HepG2 (cell line): ENCODE data around the gene EARS2. TPM values are rescaled to one million over a fixed set of nuclear protein-coding genes. Genes with fewer than 3 reads are reported as not detected.

ENCODE experiments used
- ATF1 ChIP-seq: IDR thresholded peaks from 2 replicates; pipeline ENCODE4 v1.6.1; 2016; ENCODE audit warnings: mild to moderate bottlenecking, control low read depth
- CENPX ChIP-seq: sonication (generic); formaldehyde crosslinking; IDR thresholded peaks from 2 replicates; pipeline ENCODE4 v1.9.0; 2021; ENCODE audit warnings: mild to moderate bottlenecking, missing genetic modification reagents, moderate library complexity
- HNRNPUL1 ChIP-seq: fragments of 200-400 bp; formaldehyde crosslinking; IDR thresholded peaks from 2 replicates; pipeline ENCODE4 v1.6.1; 2017; ENCODE audit warnings: low read depth, mild to moderate bottlenecking, low read length, moderate library complexity
- JUN ChIP-seq: sonication (generic); formaldehyde crosslinking; IDR thresholded peaks from 2 replicates; pipeline ENCODE4 v1.4.0; 2020; ENCODE audit warnings: mild to moderate bottlenecking, missing genetic modification reagents
- KDM4B ChIP-seq: sonication (generic); formaldehyde crosslinking; IDR thresholded peaks from 2 replicates; pipeline ENCODE4 v1.4.0; 2020; ENCODE audit warnings: missing genetic modification reagents
- MAFF ChIP-seq: IDR thresholded peaks from 2 replicates; pipeline ENCODE4 v1.6.1; 2011; ENCODE audit warnings: low read depth, low read length, improper control_type of control experiment
- MTF1 ChIP-seq: sonication (generic); formaldehyde crosslinking; IDR thresholded peaks from 2 replicates; pipeline ENCODE4 v1.5.0; 2020; ENCODE audit warnings: missing genetic modification reagents
- ONECUT2 ChIP-seq: sonication (generic); formaldehyde crosslinking; IDR thresholded peaks from 2 replicates; pipeline ENCODE4 v1.4.0; 2020; ENCODE audit warnings: missing genetic modification reagents
- PAX8 ChIP-seq: sonication (generic); formaldehyde crosslinking; IDR thresholded peaks from 2 replicates; pipeline ENCODE4 v1.8.0; 2022; ENCODE audit warnings: mild to moderate bottlenecking, missing genetic modification reagents, borderline replicate concordance
- RAD51 ChIP-seq: fragments of 450-650 bp; IDR thresholded peaks from 2 replicates; pipeline ENCODE4 v1.6.1; 2016; ENCODE audit warnings: borderline replicate concordance
- RARA ChIP-seq: IDR thresholded peaks from 2 replicates; pipeline ENCODE4 v1.6.1; 2016; ENCODE audit warnings: missing genetic modification reagents, missing compliant biosample characterization
- SALL2 ChIP-seq: sonication (generic); formaldehyde crosslinking; IDR thresholded peaks from 2 replicates; pipeline ENCODE4 v1.8.1; 2023; ENCODE audit warnings: mild to moderate bottlenecking, missing genetic modification reagents, inconsistent platforms
- TEAD2 ChIP-seq: sonication (generic); formaldehyde crosslinking; IDR thresholded peaks from 2 replicates; pipeline ENCODE4 v1.9.0; 2021; ENCODE audit warnings: missing genetic modification reagents
- ZNF251 ChIP-seq: sonication (generic); formaldehyde crosslinking; IDR thresholded peaks from 2 replicates; pipeline ENCODE4 v1.9.0; 2021; ENCODE audit warnings: mild to moderate bottlenecking, missing genetic modification reagents
- ZNF496 ChIP-seq: sonication (generic); formaldehyde crosslinking; IDR thresholded peaks from 2 replicates; pipeline ENCODE4 v1.8.1; 2023; ENCODE audit warnings: mild to moderate bottlenecking, moderate library complexity, missing genetic modification reagents; ENCODE audit not compliant: insufficient replicate concordance
- ZNF530 ChIP-seq: sonication (generic); formaldehyde crosslinking; IDR thresholded peaks from 2 replicates; pipeline ENCODE4 v1.5.0; 2020; ENCODE audit warnings: low read depth, mild to moderate bottlenecking, missing genetic modification reagents
- ZNF790 ChIP-seq: sonication (generic); formaldehyde crosslinking; IDR thresholded peaks from 2 replicates; pipeline ENCODE4 v1.8.0; 2022; ENCODE audit warnings: missing genetic modification reagents, mild to moderate bottlenecking, borderline replicate concordance
- ZNF883 ChIP-seq: sonication (generic); formaldehyde crosslinking; IDR thresholded peaks from 2 replicates; pipeline ENCODE4 v1.5.1; 2020; ENCODE audit warnings: mild to moderate bottlenecking, missing genetic modification reagents; ENCODE audit errors: not compliant biosample characterization
- polyA plus RNA-seq, 8 experiments: library from polyadenylated mRNA; depleted of rRNA in 3 of 8; stranded (reverse) in 7 of 8; unstranded in 1 of 8; fragments of >200 nt; fragmentation: Illumina TruSeq in 4 of 8; extraction: Trizol in 4 of 8; gene quantifications; 2 replicates each; pipeline versions ENCODE4 v1.2.1 to v1.2.3, GENCODE V29; 2011 to 2016; ENCODE audit warnings: low read depth in 4 of 8, missing spikeins in 1 of 8, mixed read lengths in 1 of 8; ENCODE audit not compliant: insufficient read depth in 1 of 8
- total RNA-seq, 5 experiments: library from RNA; depleted of rRNA; stranded (reverse); fragments of >200 nt; fragmentation: Illumina TruSeq; extraction: Trizol; gene quantifications; 2 replicates each; pipeline ENCODE4 v1.2.3, GENCODE V29; 2016; ENCODE audit warnings: low read depth in 1 of 5
- TF ChIP-seq, protein P1 (sequence below): sonication (generic); formaldehyde crosslinking; IDR thresholded peaks from 2 replicates; pipeline ENCODE4 v1.4.0; 2020; ENCODE audit warnings: missing genetic modification reagents
- TF ChIP-seq, protein P2 (sequence below): sonication (generic); formaldehyde crosslinking; IDR thresholded peaks from 2 replicates; pipeline ENCODE4 v1.5.0; 2020; ENCODE audit warnings: mild to moderate bottlenecking, missing genetic modification reagents, moderate library complexity
- TF ChIP-seq, protein P3 (sequence below): sonication (generic); formaldehyde crosslinking; conservative IDR thresholded peaks from 2 replicates; pipeline ENCODE4 v1.5.0; 2020; ENCODE audit warnings: missing genetic modification reagents
- TF ChIP-seq, protein P4 (sequence below): sonication (generic); formaldehyde crosslinking; IDR thresholded peaks from 2 replicates; pipeline ENCODE4 v1.8.0; 2022; ENCODE audit warnings: missing genetic modification reagents, mild to moderate bottlenecking, moderate library complexity, borderline replicate concordance
- TF ChIP-seq, protein P5 (sequence below): sonication (generic); formaldehyde crosslinking; IDR thresholded peaks from 2 replicates; pipeline ENCODE4 v1.8.1; 2023; ENCODE audit warnings: missing genetic modification reagents, inconsistent platforms, borderline replicate concordance

The EARS2 gene
- total and polyA plus RNA-seq, 2 of the 13 experiments (the other 11 are each of a cell fraction or from before 2014, with no cell fraction given), result 49.4 to 80.4 TPM

DNA sequence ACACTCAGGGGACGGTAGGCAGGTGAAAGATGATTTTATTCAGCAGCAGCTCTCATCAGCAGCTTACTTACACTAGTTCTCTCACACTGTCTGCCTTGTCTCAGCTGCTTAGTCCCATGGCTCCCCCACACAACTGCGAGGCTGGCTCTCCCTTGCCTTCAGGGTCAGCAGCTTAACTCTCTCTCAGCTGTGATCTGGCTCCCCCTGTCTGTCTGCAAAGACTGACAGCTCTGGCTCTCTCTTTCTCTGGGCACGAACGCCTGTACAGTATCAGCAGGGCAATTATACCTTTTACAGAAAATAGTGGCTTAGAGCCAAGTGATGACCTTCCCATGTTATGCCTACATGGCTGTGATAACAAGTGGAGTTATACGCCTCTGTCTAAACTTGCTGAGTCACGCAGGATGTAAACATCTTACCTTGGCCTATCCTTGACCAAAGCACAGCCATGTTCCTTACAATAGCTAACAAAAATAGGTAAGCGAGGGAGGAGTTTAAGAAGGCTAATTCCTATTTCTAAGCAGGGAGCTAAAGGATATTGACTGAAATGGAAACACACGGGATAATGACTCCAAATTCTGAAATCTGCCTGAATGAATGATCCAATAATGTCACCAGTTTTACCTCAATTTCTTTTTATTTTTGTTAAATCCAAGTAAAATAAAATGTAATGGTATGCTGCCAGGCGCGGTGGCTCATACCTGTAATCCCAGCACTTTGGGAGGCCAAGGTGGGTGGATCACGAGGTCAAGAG lies 40.0 kb upstream of the EARS2 start (continued):
- TF ChIP-seq KDM4B (CRISPR knock-in tag) (peak; percentile 68; the same call in 1 of the 2 replicates), ZNF251 (no peak), ZNF883 (CRISPR knock-in tag) (no peak), ONECUT2 (CRISPR knock-in tag) (0 out of 2 replicates have a peak, but pooled peaks have one; percentile 10), ATF1 (no peak), TEAD2 (CRISPR knock-in tag) (0 out of 2 replicates have a peak, but pooled peaks have one; percentile 34), CENPX (CRISPR knock-in tag) (no peak), RAD51 (no peak), JUN (CRISPR knock-in tag) (no peak), PAX8 (CRISPR knock-in tag) (no peak), SALL2 (CRISPR knock-in tag) (no peak), ZNF496 (CRISPR knock-in tag) (no peak), MAFF (no peak), ZNF790 (CRISPR knock-in tag) (no peak), HNRNPUL1 (no peak), MTF1 (CRISPR knock-in tag) (no peak), ZNF530 (0 out of 2 replicates have a peak, but pooled peaks have one; percentile 63), RARA (CRISPR knock-in tag) (no peak)
- TF ChIP-seq, protein P1, sequence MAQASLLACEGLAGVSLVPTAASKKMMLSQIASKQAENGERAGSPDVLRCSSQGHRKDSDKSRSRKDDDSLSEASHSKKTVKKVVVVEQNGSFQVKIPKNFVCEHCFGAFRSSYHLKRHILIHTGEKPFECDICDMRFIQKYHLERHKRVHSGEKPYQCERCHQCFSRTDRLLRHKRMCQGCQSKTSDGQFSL (CRISPR knock-in tag), result no peak; the same call in 1 of the 2 replicates
- TF ChIP-seq, protein P2, sequence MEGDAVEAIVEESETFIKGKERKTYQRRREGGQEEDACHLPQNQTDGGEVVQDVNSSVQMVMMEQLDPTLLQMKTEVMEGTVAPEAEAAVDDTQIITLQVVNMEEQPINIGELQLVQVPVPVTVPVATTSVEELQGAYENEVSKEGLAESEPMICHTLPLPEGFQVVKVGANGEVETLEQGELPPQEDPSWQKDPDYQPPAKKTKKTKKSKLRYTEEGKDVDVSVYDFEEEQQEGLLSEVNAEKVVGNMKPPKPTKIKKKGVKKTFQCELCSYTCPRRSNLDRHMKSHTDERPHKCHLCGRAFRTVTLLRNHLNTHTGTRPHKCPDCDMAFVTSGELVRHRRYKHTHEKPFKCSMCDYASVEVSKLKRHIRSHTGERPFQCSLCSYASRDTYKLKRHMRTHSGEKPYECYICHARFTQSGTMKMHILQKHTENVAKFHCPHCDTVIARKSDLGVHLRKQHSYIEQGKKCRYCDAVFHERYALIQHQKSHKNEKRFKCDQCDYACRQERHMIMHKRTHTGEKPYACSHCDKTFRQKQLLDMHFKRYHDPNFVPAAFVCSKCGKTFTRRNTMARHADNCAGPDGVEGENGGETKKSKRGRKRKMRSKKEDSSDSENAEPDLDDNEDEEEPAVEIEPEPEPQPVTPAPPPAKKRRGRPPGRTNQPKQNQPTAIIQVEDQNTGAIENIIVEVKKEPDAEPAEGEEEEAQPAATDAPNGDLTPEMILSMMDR (CRISPR knock-in tag), result peak; percentile 64
- TF ChIP-seq, protein P3, sequence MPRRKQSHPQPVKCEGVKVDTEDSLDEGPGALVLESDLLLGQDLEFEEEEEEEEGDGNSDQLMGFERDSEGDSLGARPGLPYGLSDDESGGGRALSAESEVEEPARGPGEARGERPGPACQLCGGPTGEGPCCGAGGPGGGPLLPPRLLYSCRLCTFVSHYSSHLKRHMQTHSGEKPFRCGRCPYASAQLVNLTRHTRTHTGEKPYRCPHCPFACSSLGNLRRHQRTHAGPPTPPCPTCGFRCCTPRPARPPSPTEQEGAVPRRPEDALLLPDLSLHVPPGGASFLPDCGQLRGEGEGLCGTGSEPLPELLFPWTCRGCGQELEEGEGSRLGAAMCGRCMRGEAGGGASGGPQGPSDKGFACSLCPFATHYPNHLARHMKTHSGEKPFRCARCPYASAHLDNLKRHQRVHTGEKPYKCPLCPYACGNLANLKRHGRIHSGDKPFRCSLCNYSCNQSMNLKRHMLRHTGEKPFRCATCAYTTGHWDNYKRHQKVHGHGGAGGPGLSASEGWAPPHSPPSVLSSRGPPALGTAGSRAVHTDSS (CRISPR knock-in tag), result no peak
- TF ChIP-seq, protein P4, sequence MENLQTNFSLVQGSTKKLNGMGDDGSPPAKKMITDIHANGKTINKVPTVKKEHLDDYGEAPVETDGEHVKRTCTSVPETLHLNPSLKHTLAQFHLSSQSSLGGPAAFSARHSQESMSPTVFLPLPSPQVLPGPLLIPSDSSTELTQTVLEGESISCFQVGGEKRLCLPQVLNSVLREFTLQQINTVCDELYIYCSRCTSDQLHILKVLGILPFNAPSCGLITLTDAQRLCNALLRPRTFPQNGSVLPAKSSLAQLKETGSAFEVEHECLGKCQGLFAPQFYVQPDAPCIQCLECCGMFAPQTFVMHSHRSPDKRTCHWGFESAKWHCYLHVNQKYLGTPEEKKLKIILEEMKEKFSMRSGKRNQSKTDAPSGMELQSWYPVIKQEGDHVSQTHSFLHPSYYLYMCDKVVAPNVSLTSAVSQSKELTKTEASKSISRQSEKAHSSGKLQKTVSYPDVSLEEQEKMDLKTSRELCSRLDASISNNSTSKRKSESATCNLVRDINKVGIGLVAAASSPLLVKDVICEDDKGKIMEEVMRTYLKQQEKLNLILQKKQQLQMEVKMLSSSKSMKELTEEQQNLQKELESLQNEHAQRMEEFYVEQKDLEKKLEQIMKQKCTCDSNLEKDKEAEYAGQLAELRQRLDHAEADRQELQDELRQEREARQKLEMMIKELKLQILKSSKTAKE, result no peak
- TF ChIP-seq, protein P5, sequence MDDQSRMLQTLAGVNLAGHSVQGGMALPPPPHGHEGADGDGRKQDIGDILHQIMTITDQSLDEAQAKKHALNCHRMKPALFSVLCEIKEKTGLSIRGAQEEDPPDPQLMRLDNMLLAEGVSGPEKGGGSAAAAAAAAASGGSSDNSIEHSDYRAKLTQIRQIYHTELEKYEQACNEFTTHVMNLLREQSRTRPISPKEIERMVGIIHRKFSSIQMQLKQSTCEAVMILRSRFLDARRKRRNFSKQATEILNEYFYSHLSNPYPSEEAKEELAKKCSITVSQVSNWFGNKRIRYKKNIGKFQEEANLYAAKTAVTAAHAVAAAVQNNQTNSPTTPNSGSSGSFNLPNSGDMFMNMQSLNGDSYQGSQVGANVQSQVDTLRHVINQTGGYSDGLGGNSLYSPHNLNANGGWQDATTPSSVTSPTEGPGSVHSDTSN (CRISPR knock-in tag), result no peak
